A549 (cell line): ENCODE results near the gene ALPP.
"Not testable (repeated sequence)": the region's sequence is repeated elsewhere in the genome, so short reads cannot be mapped to it uniquely, and the experiment has no call there.

Source experiments
- BCL3 ChIP-seq: fragments of >200 bp; sonication (Bioruptor Twin); formaldehyde crosslinking; IDR thresholded peaks from 3 replicates; pipeline ENCODE4 v1.6.1; 2016
- MYC ChIP-seq: IDR thresholded peaks from 2 replicates; pipeline ENCODE4 v1.6.1; 2012; ENCODE audit warnings: mild to moderate bottlenecking, inconsistent platforms, low read length, improper control_type of control experiment, borderline replicate concordance

GRCh38 chr2:232331641-232332040 lies 46.9 kb upstream of the ALPP start:
- TF ChIP-seq MYC, BCL3: not testable (repeated sequence)
